Endothelial cell of umbilical vein (primary cell): ENCODE data around the gene PLXNC1. TPM values are rescaled to one million over a fixed set of nuclear protein-coding genes. Genes with fewer than 3 reads are reported as not detected.

Experiments used
- BruUV-seq: library from RNA; stranded (reverse); fragments of 400-500 nt; replicated peaks from 2 replicates; lab custom pipeline; 2021; lab: Mats Ljungman, UMichigan
- CTCF ChIA-PET: fragments of 300-600, 350-600 bp; sonication (Branson Sonifier 250); formaldehyde crosslinking; loops from one replicate; lab custom pipeline; 2021; ENCODE audit warnings: antibody characterized with exemption, inconsistent platforms; lab: Charles Lee
- POLR2A ChIA-PET: fragments of 300-600, 350-600 bp; sonication (Branson Sonifier 250); formaldehyde crosslinking; loops from one replicate; lab custom pipeline; 2021; ENCODE audit warnings: antibody characterized with exemption, inconsistent platforms; lab: Charles Lee
- DNase-seq: peaks from one replicate; pipeline ENCODE4 v3.0.0-alpha.2; 2011; ENCODE audit warnings: low read depth, low spot score
- FAIRE-seq: peaks from 2 replicates; lab custom pipeline; 2011; peaks lifted over from hg19 to GRCh38; lab: Jason Lieb, UNC
- H2AFZ ChIP-seq: 2 replicates; pipeline ENCODE4 v1.6.0; 2012; ENCODE audit warnings: low read depth, low read length, control low read depth, inconsistent platforms
- H3K27ac ChIP-seq: 2 replicates; pipeline ENCODE4 v1.5.1; 2011; ENCODE audit warnings: low read depth, mild to moderate bottlenecking, control low read depth, low read length, moderate library complexity; ENCODE audit not compliant: insufficient read depth
- H3K27me3 ChIP-seq, 2 experiments: 2 replicates each; pipeline versions ENCODE4 v1.6.0 to v1.6.1; 2011; ENCODE audit warnings: low read length in 2 of 2, mixed read lengths in 1 of 2; ENCODE audit not compliant: control insufficient read depth in 2 of 2, insufficient read depth in 2 of 2
- H3K36me3 ChIP-seq, 2 experiments: 2 replicates in 1 of 2; 3 replicates in 1 of 2; pipeline ENCODE4 v1.5.1; 2011; ENCODE audit warnings: low read length in 2 of 2, mild to moderate bottlenecking in 1 of 2, moderate library complexity in 1 of 2; ENCODE audit not compliant: control insufficient read depth in 2 of 2, insufficient read depth in 2 of 2; ENCODE audit errors: extremely low read depth in 1 of 2
- H3K4me1 ChIP-seq: 3 replicates; pipeline ENCODE4 v1.5.1; 2011; ENCODE audit warnings: mild to moderate bottlenecking, low read length; ENCODE audit not compliant: control insufficient read depth, insufficient read depth; ENCODE audit errors: extremely low read depth
- H3K4me2 ChIP-seq: 2 replicates; pipeline ENCODE4 v1.6.1; 2011; ENCODE audit warnings: low read length, control low read depth, mixed read lengths; ENCODE audit not compliant: insufficient read depth
- H3K4me3 ChIP-seq, 3 experiments: fragments of 200-600 bp in 1 of 3; sonication (generic), shearing (Covaris generic) in 1 of 3; replicated peaks in 1 of 3; 2 replicates each; pipeline ENCODE4 v1.5.1; 2011 to 2016; ENCODE audit warnings: control low read depth in 3 of 3, low read length in 3 of 3, mild to moderate bottlenecking in 2 of 3, inconsistent platforms in 1 of 3, low read depth in 1 of 3, moderate library complexity in 1 of 3; ENCODE audit not compliant: insufficient read depth in 1 of 3
- H3K79me2 ChIP-seq: 2 replicates; pipeline ENCODE4 v1.6.0; 2012; ENCODE audit warnings: low read length, inconsistent platforms; ENCODE audit not compliant: control insufficient read depth, insufficient read depth
- H3K9ac ChIP-seq: replicated peaks from 2 replicates; pipeline ENCODE3; 2011; ENCODE audit warnings: low read length, control low read depth; ENCODE audit not compliant: insufficient read depth; ENCODE audit errors: extremely low read depth
- H3K9me1 ChIP-seq: replicated peaks from 3 replicates; pipeline ENCODE4 v1.6.0; 2011; ENCODE audit warnings: mild to moderate bottlenecking, low read length; ENCODE audit not compliant: control insufficient read depth, insufficient read depth; ENCODE audit errors: extremely low read depth
- H3K9me3 ChIP-seq: replicated peaks from 2 replicates; pipeline ENCODE4 v1.5.1; 2012; ENCODE audit warnings: low read length, inconsistent platforms; ENCODE audit not compliant: control insufficient read depth, insufficient read depth
- H4K20me1 ChIP-seq: replicated peaks from 2 replicates; pipeline ENCODE3; 2011; ENCODE audit warnings: mild to moderate bottlenecking, low read length; ENCODE audit not compliant: control insufficient read depth, insufficient read depth; ENCODE audit errors: extremely low read depth
- EZH2 ChIP-seq: IDR thresholded peaks from 2 replicates; pipeline ENCODE4 v1.6.1; 2012; ENCODE audit warnings: borderline replicate concordance, low read depth, mild to moderate bottlenecking, moderate library complexity, low read length, inconsistent platforms; ENCODE audit not compliant: severe bottlenecking
- FOS ChIP-seq: IDR thresholded peaks from 2 replicates; pipeline ENCODE4 v1.6.1; 2011; ENCODE audit warnings: mild to moderate bottlenecking, low read length, moderate library complexity, borderline replicate concordance; ENCODE audit not compliant: insufficient read depth
- GATA2 ChIP-seq: IDR thresholded peaks from 2 replicates; pipeline ENCODE4 v1.7.0; 2011; ENCODE audit warnings: low read depth, mild to moderate bottlenecking, moderate library complexity, mixed read lengths, low read length; ENCODE audit not compliant: insufficient read length, insufficient read depth
- JUN ChIP-seq: IDR thresholded peaks from 2 replicates; pipeline ENCODE4 v1.6.1; 2011; ENCODE audit warnings: borderline replicate concordance, low read depth; ENCODE audit not compliant: insufficient read length, insufficient read depth
- MYC ChIP-seq: IDR thresholded peaks from one replicate; pipeline ENCODE4 v1.6.1; 2011; ENCODE audit warnings: mild to moderate bottlenecking, low read depth, low read length
- POLR2A ChIP-seq: IDR thresholded peaks from 2 replicates; pipeline ENCODE4 v1.6.1; 2012; ENCODE audit warnings: low read depth, mild to moderate bottlenecking, control low read depth, low read length
- POLR2AphosphoS5 ChIP-seq: IDR thresholded peaks from 2 replicates; pipeline ENCODE4 v1.6.1; 2012; ENCODE audit warnings: low read depth, mild to moderate bottlenecking, control low read depth, low read length, moderate library complexity; ENCODE audit not compliant: insufficient read depth
- dilution Hi-C: fragments of 300-500 bp; cut with MboI; formaldehyde crosslinking; loops from one replicate; pipeline ENCODE4 v1.15.0; 2019; ENCODE audit warnings: low sequenced_read_pairs; ENCODE audit not compliant: extremely low pct_ligation_motif_present
- intact Hi-C: fragments of 100-400 bp; cut with micrococcal nuclease; formaldehyde crosslinking; loops from one replicate; pipeline ENCODE4 v1.10.0; 2022
- polyA plus RNA-seq, 4 experiments: library from polyadenylated mRNA; depleted of rRNA in 3 of 4; stranded (reverse) in 3 of 4; unstranded in 1 of 4; fragments of >200 nt; gene quantifications; 2 replicates each; pipeline versions ENCODE4 v1.2.1 to v1.2.3, GENCODE V29; 2011 to 2012; ENCODE audit warnings: missing spikeins in 1 of 4
- total RNA-seq: library from RNA; stranded (reverse); gene quantifications from 2 replicates; pipeline ENCODE4 v1.2.3, GENCODE V29; 2021
- TF ChIP-seq, protein P1 (sequence below), 2 donors: IDR thresholded peaks; 1 replicate in 1 of 2; 2 replicates in 1 of 2; pipeline ENCODE4 v1.5.1; 2011; ENCODE audit warnings: low read length in 2 of 2, mild to moderate bottlenecking in 2 of 2, moderate library complexity in 2 of 2, control low read depth in 1 of 2, inconsistent platforms in 1 of 2, low read depth in 1 of 2; ENCODE audit not compliant: insufficient read depth in 1 of 2; ENCODE audit errors: extremely low read depth in 1 of 2
- TF ChIP-seq, protein P2 (sequence below): IDR thresholded peaks from 2 replicates; pipeline ENCODE4 v1.6.1; 2011; ENCODE audit not compliant: insufficient read depth, insufficient read length

PLXNC1 gene
- total and polyA plus RNA-seq, 2 donors (not counting 3 experiments of a cell fraction or from before 2014, with no cell fraction given), result 0.04 TPM; not detected in 1

DNA sequence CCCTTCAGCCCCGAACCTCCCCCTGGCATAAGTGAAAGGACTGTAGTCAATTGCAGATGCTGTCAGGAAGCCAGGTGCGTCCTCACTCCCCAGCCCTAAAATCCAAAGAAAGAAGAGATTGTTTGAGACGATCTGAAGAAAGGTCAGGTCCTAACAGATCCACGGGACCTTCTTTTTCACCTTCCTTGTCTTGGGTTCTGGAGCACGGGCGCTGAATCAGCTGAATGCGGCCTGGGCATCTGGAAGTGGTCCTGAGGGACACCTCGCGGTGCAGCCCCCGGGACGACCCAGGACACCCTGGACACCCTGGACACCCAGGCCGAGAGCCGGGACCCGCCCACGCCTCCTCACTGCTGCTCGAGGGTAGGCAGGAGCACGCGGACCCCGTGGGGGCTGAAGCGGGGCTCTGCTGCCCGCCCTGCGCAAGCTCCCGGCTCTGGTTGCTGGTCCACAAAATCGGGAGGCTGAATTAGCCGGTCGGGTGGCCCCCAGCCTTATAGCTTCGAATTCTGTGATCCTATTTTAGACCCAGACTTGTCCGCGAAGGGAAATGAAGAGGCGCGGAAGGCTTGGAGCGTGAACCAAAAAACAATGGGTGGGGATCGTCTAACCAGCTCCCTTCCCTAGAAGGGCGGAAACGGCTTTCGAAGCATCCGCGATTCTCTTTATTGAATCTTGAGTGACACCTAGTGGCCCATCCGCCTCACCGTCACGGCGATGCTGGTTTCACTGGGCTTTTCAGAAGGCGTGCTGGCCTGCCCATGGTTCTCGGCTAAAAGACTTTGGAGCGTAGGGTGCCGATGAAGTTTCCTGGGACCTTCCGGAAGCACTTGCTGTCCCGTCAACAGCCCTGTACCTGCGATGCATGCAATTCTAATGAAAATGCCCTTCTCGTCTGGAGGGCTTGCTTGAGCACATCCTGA is 46.4 kb upstream of the PLXNC1 start:
- H3K27ac ChIP-seq, result no peak overlapping the region
- H2AFZ ChIP-seq, result peak overlapping the region; percentile 94
- intact Hi-C loops, result loop anchor here (1.0 to 5.0 kb wide), 13 partner anchors 123 to 1315 kb away; partner anchors contain the start of gene CRADD
- H3K4me2 ChIP-seq, result peak overlapping the region; percentile 94
- no peaks in the 10 kb centered on the region for H3K9me1 ChIP-seq
- H3K4me1 ChIP-seq, result peaks cover 22% of the 10 kb centered on the region
- H3K27me3 ChIP-seq, result peaks cover 6 to 13% of the 10 kb centered on the region in 2 experiments
- H3K9ac ChIP-seq, result peak overlapping the region; percentile 25
- no peaks in the 10 kb centered on the region for H3K9me3 ChIP-seq
- H3K79me2 ChIP-seq, result no peaks in the 10 kb centered on the region
- H4K20me1 ChIP-seq, result no peaks in the 10 kb centered on the region
- ChIA-PET CTCF (interaction anchor here (0.6 to 6.8 kb wide), 132 partner anchors 8 to 1956 kb away, joined by 3 to 487 read pairs (median 5); partner anchors contain the start of genes BTG1, CEP83, CRADD and MRPL42), POLR2A (no interaction called here)
- H3K4me3 ChIP-seq, result peak overlapping the region; percentile 33 to 58 (median 52)
- no TSS peak for BruUV-seq
- DNase-seq (peak; percentile 79), FAIRE-seq (peak; percentile 92)
- no peaks in the 10 kb centered on the region for H3K36me3 ChIP-seq
- dilution Hi-C loops, result no loop called here
- no peak for TF ChIP-seq FOS
- TF ChIP-seq MYC, result no peak
- no peak for TF ChIP-seq POLR2A
- TF ChIP-seq EZH2, result no peak
- TF ChIP-seq, protein P1, sequence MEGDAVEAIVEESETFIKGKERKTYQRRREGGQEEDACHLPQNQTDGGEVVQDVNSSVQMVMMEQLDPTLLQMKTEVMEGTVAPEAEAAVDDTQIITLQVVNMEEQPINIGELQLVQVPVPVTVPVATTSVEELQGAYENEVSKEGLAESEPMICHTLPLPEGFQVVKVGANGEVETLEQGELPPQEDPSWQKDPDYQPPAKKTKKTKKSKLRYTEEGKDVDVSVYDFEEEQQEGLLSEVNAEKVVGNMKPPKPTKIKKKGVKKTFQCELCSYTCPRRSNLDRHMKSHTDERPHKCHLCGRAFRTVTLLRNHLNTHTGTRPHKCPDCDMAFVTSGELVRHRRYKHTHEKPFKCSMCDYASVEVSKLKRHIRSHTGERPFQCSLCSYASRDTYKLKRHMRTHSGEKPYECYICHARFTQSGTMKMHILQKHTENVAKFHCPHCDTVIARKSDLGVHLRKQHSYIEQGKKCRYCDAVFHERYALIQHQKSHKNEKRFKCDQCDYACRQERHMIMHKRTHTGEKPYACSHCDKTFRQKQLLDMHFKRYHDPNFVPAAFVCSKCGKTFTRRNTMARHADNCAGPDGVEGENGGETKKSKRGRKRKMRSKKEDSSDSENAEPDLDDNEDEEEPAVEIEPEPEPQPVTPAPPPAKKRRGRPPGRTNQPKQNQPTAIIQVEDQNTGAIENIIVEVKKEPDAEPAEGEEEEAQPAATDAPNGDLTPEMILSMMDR (IDR thresholded peaks at IDR 0.05; ENCODE audit: extremely low read depth in 1 of 2, insufficient read depth in 1 of 2, low read depth in 1 of 2, low read length in 2 of 2), result peak; percentile 80 to 86
- no peak for TF ChIP-seq POLR2AphosphoS5
- TF ChIP-seq, protein P2, sequence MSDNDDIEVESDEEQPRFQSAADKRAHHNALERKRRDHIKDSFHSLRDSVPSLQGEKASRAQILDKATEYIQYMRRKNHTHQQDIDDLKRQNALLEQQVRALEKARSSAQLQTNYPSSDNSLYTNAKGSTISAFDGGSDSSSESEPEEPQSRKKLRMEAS, result no peak
- TF ChIP-seq JUN, result no peak
- no peak for TF ChIP-seq GATA2
